GM12878 (cell line): ENCODE measurements around the gene FBXL17. TPM values are rescaled to one million over a fixed set of nuclear protein-coding genes. Genes with fewer than 3 reads are reported as not detected.
A peak's percentile ranks its signal among the peaks of the same experiment; 100 is the strongest.

Experiments
- BACH1 ChIP-seq: fragments of 450-650 bp; IDR thresholded peaks from 2 replicates; pipeline ENCODE4 v1.6.1; 2017; ENCODE audit warnings: mild to moderate bottlenecking, borderline replicate concordance
- CBX5 ChIP-seq: sonication (generic); IDR thresholded peaks from 2 replicates; pipeline ENCODE4 v1.6.1; 2016; ENCODE audit warnings: low read depth, moderate library complexity, mild to moderate bottlenecking, inconsistent platforms
- CTCF ChIP-seq, 3 experiments: IDR thresholded peaks in 2 of 3; conservative IDR thresholded peaks in 1 of 3; 2 replicates each; pipeline ENCODE4 v1.5.1; 2011; ENCODE audit warnings: low read depth in 3 of 3, low read length in 3 of 3, mild to moderate bottlenecking in 3 of 3, control low read depth in 2 of 3, moderate library complexity in 2 of 3, inconsistent platforms in 1 of 3, mixed read lengths in 1 of 3; ENCODE audit not compliant: control insufficient read depth in 2 of 3, insufficient read depth in 1 of 3; ENCODE audit errors: extremely low read depth in 1 of 3
- ESRRA ChIP-seq: IDR thresholded peaks from 2 replicates; pipeline ENCODE4 v1.6.1; 2012; ENCODE audit warnings: mild to moderate bottlenecking, low read length, improper control_type of control experiment
- HDAC6 ChIP-seq: fragments of 200-600 bp; sonication (generic); IDR thresholded peaks from one replicate; pipeline ENCODE4 v1.8.0; 2017; ENCODE audit warnings: antibody characterized with exemption; ENCODE audit not compliant: unreplicated experiment
- IKZF2 ChIP-seq, 2 experiments: fragments of 450-650 bp; IDR thresholded peaks; 2 replicates each; pipeline ENCODE4 v1.6.1; 2017; ENCODE audit warnings: mild to moderate bottlenecking in 2 of 2, moderate library complexity in 2 of 2
- JUNB ChIP-seq: IDR thresholded peaks from 2 replicates; pipeline ENCODE4 v1.6.1; 2016; ENCODE audit warnings: antibody characterized with exemption, mild to moderate bottlenecking
- PAX5 ChIP-seq: IDR thresholded peaks from 2 replicates; pipeline ENCODE4 v1.6.1; 2011; ENCODE audit warnings: low read depth, low read length, borderline replicate concordance
- RELB ChIP-seq: fragments of 450-650 bp; IDR thresholded peaks from 2 replicates; pipeline ENCODE4 v1.6.1; 2017; ENCODE audit warnings: low read depth, mild to moderate bottlenecking, moderate library complexity
- RFX5 ChIP-seq: IDR thresholded peaks from 2 replicates; pipeline ENCODE4 v1.6.1; 2011; ENCODE audit warnings: low read depth, low read length, improper control_type of control experiment
- SIX5 ChIP-seq: IDR thresholded peaks from 2 replicates; pipeline ENCODE4 v1.6.1; 2011; ENCODE audit warnings: mild to moderate bottlenecking, low read depth, low read length, moderate library complexity; ENCODE audit not compliant: severe bottlenecking
- STAT1 ChIP-seq: fragments of 450-650 bp; conservative IDR thresholded peaks from 2 replicates; pipeline ENCODE4 v1.6.1; 2014; ENCODE audit warnings: antibody characterized with exemption, mild to moderate bottlenecking
- SUZ12 ChIP-seq: fragments of 200-600 bp; sonication (generic); IDR thresholded peaks from one replicate; pipeline ENCODE4 v1.6.1; 2018; ENCODE audit warnings: antibody characterized with exemption, mild to moderate bottlenecking; ENCODE audit not compliant: unreplicated experiment
- TAF1 ChIP-seq: IDR thresholded peaks from 2 replicates; pipeline ENCODE4 v1.6.1; 2011; ENCODE audit warnings: mild to moderate bottlenecking, low read depth, low read length, borderline replicate concordance
- TARDBP ChIP-seq: IDR thresholded peaks from 2 replicates; pipeline ENCODE4 v1.6.1; 2016; ENCODE audit warnings: borderline replicate concordance
- TCF3 ChIP-seq: IDR thresholded peaks from 2 replicates; pipeline ENCODE4 v1.6.1; 2012; ENCODE audit warnings: low read depth, mild to moderate bottlenecking, low read length, borderline replicate concordance; ENCODE audit not compliant: insufficient read depth
- ZNF274 ChIP-seq: IDR thresholded peaks from one replicate; pipeline ENCODE4 v1.8.0; 2011; ENCODE audit not compliant: insufficient read length, insufficient read depth
- polyA plus RNA-seq, 11 experiments: library from polyadenylated mRNA; depleted of rRNA in 4 of 11; unstranded in 6 of 11; stranded (reverse) in 5 of 11; fragments of >200 nt; fragmentation: Nextera tagmentation in 4 of 11; fragmentation: Illumina TruSeq in 1 of 11; extraction: Ambion mirVana in 4 of 11; extraction: Trizol in 1 of 11; gene quantifications; 1 replicate in 1 of 11; 2 replicates in 10 of 11; pipeline versions ENCODE4 v1.2.1 to v1.2.3, GENCODE V29; 2011 to 2016; ENCODE audit warnings: inconsistent platforms in 2 of 11, missing spikeins in 2 of 11, low read depth in 1 of 11
- total RNA-seq, 4 experiments: library from RNA; depleted of rRNA in 3 of 4; stranded (reverse); fragments of >200 nt in 3 of 4; fragmentation: Illumina TruSeq in 1 of 4; extraction: Trizol in 1 of 4; gene quantifications; 2 replicates each; pipeline versions ENCODE4 v1.2.1 to v1.2.3, GENCODE V29; 2013 to 2021
- TF ChIP-seq, protein P1 (sequence below): fragments of 450-650 bp; formaldehyde crosslinking; IDR thresholded peaks from 2 replicates; pipeline ENCODE4 v1.4.0; 2020; ENCODE audit warnings: mild to moderate bottlenecking, moderate library complexity
- TF ChIP-seq, protein P2 (sequence below): IDR thresholded peaks from 2 replicates; pipeline ENCODE4 v1.6.1; 2012; ENCODE audit warnings: mild to moderate bottlenecking, low read depth, low read length

The FBXL17 gene
- total and polyA plus RNA-seq, 10 of the 15 experiments (the other 5 are each of a cell fraction or from before 2014, with no cell fraction given), result 0.88 to 9.0 (median 4.4) TPM

GRCh38 chr5:108380531-108381349 lies 1.2 kb downstream of the FBXL17 start (continued):
- no peak for TF ChIP-seq CTCF (IDR thresholded peaks at IDR 0.05 in 2 of 3, conservative IDR thresholded peaks at IDR 0.05 in 1 of 3; ENCODE audit: control insufficient read depth in 2 of 3, extremely low read depth in 1 of 3, insufficient read depth in 1 of 3, low read depth in 3 of 3, low read length in 3 of 3)
- peak; percentile 33 to 37; a peak in 2 of 4 replicates for TF ChIP-seq IKZF2 (IDR thresholded peaks at IDR 0.05)
- TF ChIP-seq TCF3, result peak; percentile 97
- no peak for TF ChIP-seq SUZ12
- 0 out of 2 replicates have a peak, but pooled peaks have one; percentile 46 for TF ChIP-seq STAT1
- TF ChIP-seq PAX5, result no peak
- TF ChIP-seq, protein P1, sequence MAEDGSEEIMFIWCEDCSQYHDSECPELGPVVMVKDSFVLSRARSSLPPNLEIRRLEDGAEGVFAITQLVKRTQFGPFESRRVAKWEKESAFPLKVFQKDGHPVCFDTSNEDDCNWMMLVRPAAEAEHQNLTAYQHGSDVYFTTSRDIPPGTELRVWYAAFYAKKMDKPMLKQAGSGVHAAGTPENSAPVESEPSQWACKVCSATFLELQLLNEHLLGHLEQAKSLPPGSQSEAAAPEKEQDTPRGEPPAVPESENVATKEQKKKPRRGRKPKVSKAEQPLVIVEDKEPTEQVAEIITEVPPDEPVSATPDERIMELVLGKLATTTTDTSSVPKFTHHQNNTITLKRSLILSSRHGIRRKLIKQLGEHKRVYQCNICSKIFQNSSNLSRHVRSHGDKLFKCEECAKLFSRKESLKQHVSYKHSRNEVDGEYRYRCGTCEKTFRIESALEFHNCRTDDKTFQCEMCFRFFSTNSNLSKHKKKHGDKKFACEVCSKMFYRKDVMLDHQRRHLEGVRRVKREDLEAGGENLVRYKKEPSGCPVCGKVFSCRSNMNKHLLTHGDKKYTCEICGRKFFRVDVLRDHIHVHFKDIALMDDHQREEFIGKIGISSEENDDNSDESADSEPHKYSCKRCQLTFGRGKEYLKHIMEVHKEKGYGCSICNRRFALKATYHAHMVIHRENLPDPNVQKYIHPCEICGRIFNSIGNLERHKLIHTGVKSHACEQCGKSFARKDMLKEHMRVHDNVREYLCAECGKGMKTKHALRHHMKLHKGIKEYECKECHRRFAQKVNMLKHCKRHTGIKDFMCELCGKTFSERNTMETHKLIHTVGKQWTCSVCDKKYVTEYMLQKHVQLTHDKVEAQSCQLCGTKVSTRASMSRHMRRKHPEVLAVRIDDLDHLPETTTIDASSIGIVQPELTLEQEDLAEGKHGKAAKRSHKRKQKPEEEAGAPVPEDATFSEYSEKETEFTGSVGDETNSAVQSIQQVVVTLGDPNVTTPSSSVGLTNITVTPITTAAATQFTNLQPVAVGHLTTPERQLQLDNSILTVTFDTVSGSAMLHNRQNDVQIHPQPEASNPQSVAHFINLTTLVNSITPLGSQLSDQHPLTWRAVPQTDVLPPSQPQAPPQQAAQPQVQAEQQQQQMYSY (CRISPR knock-in tag), result no peak
- TF ChIP-seq CBX5, result 0 out of 2 replicates have a peak, but pooled peaks have one; percentile 20
- no peak for TF ChIP-seq TAF1
- no peak for TF ChIP-seq ZNF274
- TF ChIP-seq JUNB, result no peak
- TF ChIP-seq ESRRA, result no peak
- no peak; the same call in 1 of the 2 replicates for TF ChIP-seq BACH1
- TF ChIP-seq HDAC6, result no peak
- peak; percentile 75; the same call in 1 of the 2 replicates for TF ChIP-seq RELB
- TF ChIP-seq SIX5, result no peak
- 0 out of 2 replicates have a peak, but pooled peaks have one; percentile 29 for TF ChIP-seq TARDBP
- TF ChIP-seq, protein P2, sequence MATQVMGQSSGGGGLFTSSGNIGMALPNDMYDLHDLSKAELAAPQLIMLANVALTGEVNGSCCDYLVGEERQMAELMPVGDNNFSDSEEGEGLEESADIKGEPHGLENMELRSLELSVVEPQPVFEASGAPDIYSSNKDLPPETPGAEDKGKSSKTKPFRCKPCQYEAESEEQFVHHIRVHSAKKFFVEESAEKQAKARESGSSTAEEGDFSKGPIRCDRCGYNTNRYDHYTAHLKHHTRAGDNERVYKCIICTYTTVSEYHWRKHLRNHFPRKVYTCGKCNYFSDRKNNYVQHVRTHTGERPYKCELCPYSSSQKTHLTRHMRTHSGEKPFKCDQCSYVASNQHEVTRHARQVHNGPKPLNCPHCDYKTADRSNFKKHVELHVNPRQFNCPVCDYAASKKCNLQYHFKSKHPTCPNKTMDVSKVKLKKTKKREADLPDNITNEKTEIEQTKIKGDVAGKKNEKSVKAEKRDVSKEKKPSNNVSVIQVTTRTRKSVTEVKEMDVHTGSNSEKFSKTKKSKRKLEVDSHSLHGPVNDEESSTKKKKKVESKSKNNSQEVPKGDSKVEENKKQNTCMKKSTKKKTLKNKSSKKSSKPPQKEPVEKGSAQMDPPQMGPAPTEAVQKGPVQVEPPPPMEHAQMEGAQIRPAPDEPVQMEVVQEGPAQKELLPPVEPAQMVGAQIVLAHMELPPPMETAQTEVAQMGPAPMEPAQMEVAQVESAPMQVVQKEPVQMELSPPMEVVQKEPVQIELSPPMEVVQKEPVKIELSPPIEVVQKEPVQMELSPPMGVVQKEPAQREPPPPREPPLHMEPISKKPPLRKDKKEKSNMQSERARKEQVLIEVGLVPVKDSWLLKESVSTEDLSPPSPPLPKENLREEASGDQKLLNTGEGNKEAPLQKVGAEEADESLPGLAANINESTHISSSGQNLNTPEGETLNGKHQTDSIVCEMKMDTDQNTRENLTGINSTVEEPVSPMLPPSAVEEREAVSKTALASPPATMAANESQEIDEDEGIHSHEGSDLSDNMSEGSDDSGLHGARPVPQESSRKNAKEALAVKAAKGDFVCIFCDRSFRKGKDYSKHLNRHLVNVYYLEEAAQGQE, result no peak
- TF ChIP-seq RFX5, result no peak
